HEK293 (cell line): ENCODE measurements around the gene TOPORS.

Experiments used
- CTCF ChIA-PET: fragments of 350-600 bp; formaldehyde crosslinking; extraction: SDS; loops from one replicate; lab custom pipeline; 2021; ENCODE audit warnings: antibody characterized with exemption; lab: Yijun Ruan, JAX
- POLR2A ChIA-PET: fragments of 300-600 bp; formaldehyde crosslinking; extraction: SDS; loops from one replicate; lab custom pipeline; 2020; ENCODE audit warnings: antibody characterized with exemption, inconsistent platforms; lab: Yijun Ruan, JAX
- H3K27ac ChIP-seq: fragments of 200-500 bp; sonication (Bioruptor generic); 2 replicates; pipeline ENCODE4 v1.5.1; 2014; ENCODE audit warnings: low read depth, low read length, control low read depth, inconsistent platforms; ENCODE audit errors: extremely low read depth
- H3K36me3 ChIP-seq, 2 experiments: fragments of 200-500 bp in 1 of 2; sonication (Bioruptor generic) in 1 of 2; 1 replicate in 1 of 2; 2 replicates in 1 of 2; pipeline ENCODE4 v1.5.1; 2014 to 2017; ENCODE audit warnings: inconsistent platforms in 2 of 2, low read length in 2 of 2; ENCODE audit not compliant: control insufficient read depth in 2 of 2, insufficient read depth in 1 of 2
- H3K4me1 ChIP-seq: fragments of 200-500 bp; sonication (Bioruptor generic); 2 replicates; pipeline ENCODE4 v1.5.1; 2014; ENCODE audit warnings: mild to moderate bottlenecking, low read length, inconsistent platforms; ENCODE audit not compliant: control insufficient read depth, insufficient read depth
- H3K4me3 ChIP-seq: 2 replicates; pipeline ENCODE4 v1.5.1; 2011; ENCODE audit warnings: low read depth, mild to moderate bottlenecking, control low read depth, low read length, moderate library complexity
- H3K9me3 ChIP-seq: fragments of 200-500 bp; sonication (Bioruptor generic); 2 replicates; pipeline ENCODE4 v1.5.1; 2014; ENCODE audit warnings: low read depth, low read length, inconsistent platforms; ENCODE audit not compliant: control insufficient read depth, insufficient read depth
- BCL11A ChIP-seq: fragments of 450-650 bp; formaldehyde crosslinking; IDR thresholded peaks from 2 replicates; pipeline ENCODE4 v1.5.1; 2016; ENCODE audit warnings: low read depth, missing biosample characterization, missing genetic modification characterization
- GLI2 ChIP-seq: fragments of 450-650 bp; formaldehyde crosslinking; IDR thresholded peaks from 2 replicates; pipeline ENCODE4; 2017; ENCODE audit warnings: missing biosample characterization, missing genetic modification characterization, low read depth, borderline replicate concordance
- REST ChIP-seq: fragments of 450-650 bp; formaldehyde crosslinking; IDR thresholded peaks from 2 replicates; pipeline ENCODE4 v1.5.1; 2016; ENCODE audit warnings: missing biosample characterization, missing genetic modification characterization
- SP2 ChIP-seq: fragments of 450-650 bp; formaldehyde crosslinking; IDR thresholded peaks from 2 replicates; pipeline ENCODE4 v1.5.1; 2016; ENCODE audit warnings: missing biosample characterization, missing genetic modification characterization
- SP7 ChIP-seq: fragments of 450-650 bp; formaldehyde crosslinking; IDR thresholded peaks from 2 replicates; pipeline ENCODE4 v1.5.1; 2016; ENCODE audit warnings: missing biosample characterization, missing genetic modification characterization
- TSHZ1 ChIP-seq: fragments of 450-650 bp; formaldehyde crosslinking; IDR thresholded peaks from 2 replicates; pipeline ENCODE4 v1.5.1; 2016; ENCODE audit warnings: missing biosample characterization, missing genetic modification characterization, borderline replicate concordance
- ZNF112 ChIP-seq: fragments of 450-650 bp; formaldehyde crosslinking; IDR thresholded peaks from 2 replicates; pipeline ENCODE4 v1.5.0; 2017; ENCODE audit warnings: missing biosample characterization, missing genetic modification characterization
- ZNF133 ChIP-seq: fragments of 450-650 bp; formaldehyde crosslinking; IDR thresholded peaks from 2 replicates; pipeline ENCODE4 v1.5.1; 2016; ENCODE audit warnings: missing biosample characterization, missing genetic modification characterization
- ZNF169 ChIP-seq: fragments of 450-650 bp; formaldehyde crosslinking; IDR thresholded peaks from 2 replicates; pipeline ENCODE4 v1.5.1; 2016; ENCODE audit warnings: missing biosample characterization, missing genetic modification characterization
- ZNF19 ChIP-seq: fragments of 450-650 bp; formaldehyde crosslinking; IDR thresholded peaks from 2 replicates; pipeline ENCODE4; 2016; ENCODE audit warnings: missing biosample characterization, missing genetic modification characterization, low read depth
- ZNF24 ChIP-seq: fragments of 450-650 bp; formaldehyde crosslinking; IDR thresholded peaks from 2 replicates; pipeline ENCODE4 v1.5.1; 2016; ENCODE audit warnings: missing biosample characterization, missing genetic modification characterization
- ZNF449 ChIP-seq: fragments of 450-650 bp; formaldehyde crosslinking; IDR thresholded peaks from 2 replicates; pipeline ENCODE4 v1.5.1; 2017; ENCODE audit warnings: missing biosample characterization, mild to moderate bottlenecking, missing genetic modification characterization, moderate library complexity
- ZNF560 ChIP-seq: fragments of 450-650 bp; formaldehyde crosslinking; IDR thresholded peaks from 2 replicates; pipeline ENCODE4 v1.5.1; 2017; ENCODE audit warnings: missing biosample characterization, missing genetic modification characterization, borderline replicate concordance
- ZNF585B ChIP-seq: fragments of 450-650 bp; formaldehyde crosslinking; IDR thresholded peaks from 2 replicates; pipeline ENCODE4 v1.5.1; 2016; ENCODE audit warnings: missing biosample characterization, missing genetic modification characterization
- ZNF777 ChIP-seq: fragments of 450-650 bp; formaldehyde crosslinking; IDR thresholded peaks from 2 replicates; pipeline ENCODE4 v1.5.1; 2017; ENCODE audit warnings: missing biosample characterization, missing genetic modification characterization, borderline replicate concordance

Gene TOPORS

GRCh38 chr9:32570262-32570661 lies 17.9 kb upstream of the TOPORS start (continued):
- TF ChIP-seq ZNF449 (tag by site-specific recombination) (no peak), ZNF585B (tag by site-specific recombination) (no peak), ZNF133 (no peak), ZNF112 (tag by site-specific recombination) (no peak), SP2 (no peak), ZNF169 (no peak), TSHZ1 (no peak)

- ChIA-PET POLR2A (no interaction called here), CTCF (interaction anchor here (1.0 to 4.6 kb wide), 3 partner anchors 13 to 188 kb away, joined by 3 to 31 read pairs (median 5); no protein-coding TSS in a partner anchor)
- Histone ChIP-seq H3K9me3 (no peaks in the 10 kb centered on the region), H3K4me1 (peaks cover 4% of the 10 kb centered on the region; the same call in 1 of the 2 replicates), H3K36me3 (peaks cover 7 to 58% of the 10 kb centered on the region in 2 experiments; a peak in 2 of 3 replicates), H3K27ac (no peak overlapping the region), H3K4me3 (no peak overlapping the region)
- TF ChIP-seq ZNF19 (tag by site-specific recombination): no peak
- TF ChIP-seq SP7 (tag by site-specific recombination): no peak
These were observed 14.4 kb upstream of the TOPORS start for GRCh38 chr9:32566770-32567169.

- ChIA-PET POLR2A (interaction anchor here (1.5 kb wide), 1 partner anchor 14 kb away, joined by 5 read pairs; the partner anchor contains the start of genes SMIM27 and TOPORS), CTCF (interaction anchor here (0.6 to 4.6 kb wide), 4 partner anchors 13 to 187 kb away, joined by 3 to 31 read pairs (median 4); no protein-coding TSS in a partner anchor)
- no peak for TF ChIP-seq ZNF24 (tag by site-specific recombination)
- TF ChIP-seq REST (tag by site-specific recombination): no peak
- TF ChIP-seq ZNF777: no peak
- no peak for TF ChIP-seq BCL11A (tag by site-specific recombination)
- TF ChIP-seq ZNF560 (tag by site-specific recombination): no peak
- no peak for TF ChIP-seq GLI2 (tag by site-specific recombination)
- Histone ChIP-seq H3K9me3 (no peaks in the 10 kb centered on the region), H3K4me1 (no peaks in the 10 kb centered on the region), H3K36me3 (peaks cover 7 to 58% of the 10 kb centered on the region in 2 experiments; a peak in 2 of 3 replicates), H3K27ac (no peak overlapping the region), H3K4me3 (no peak overlapping the region)
These were observed 13.6 kb upstream of the TOPORS start for GRCh38 chr9:32565967-32566366.
